ENCODE results near the gene SLC25A11.

Gene SLC25A11

GRCh38 chr17:4941319-4941610, 1.4 kb upstream of the SLC25A11 start:
- Histone ChIP-seq H3K36me3 (replicated peaks; ENCODE audit: low read depth, low read length) (peaks cover 48% of the 10 kb centered on the region), H3K4me3 (ENCODE audit: low read length) (peak overlapping the region; percentile 98)

DNA sequence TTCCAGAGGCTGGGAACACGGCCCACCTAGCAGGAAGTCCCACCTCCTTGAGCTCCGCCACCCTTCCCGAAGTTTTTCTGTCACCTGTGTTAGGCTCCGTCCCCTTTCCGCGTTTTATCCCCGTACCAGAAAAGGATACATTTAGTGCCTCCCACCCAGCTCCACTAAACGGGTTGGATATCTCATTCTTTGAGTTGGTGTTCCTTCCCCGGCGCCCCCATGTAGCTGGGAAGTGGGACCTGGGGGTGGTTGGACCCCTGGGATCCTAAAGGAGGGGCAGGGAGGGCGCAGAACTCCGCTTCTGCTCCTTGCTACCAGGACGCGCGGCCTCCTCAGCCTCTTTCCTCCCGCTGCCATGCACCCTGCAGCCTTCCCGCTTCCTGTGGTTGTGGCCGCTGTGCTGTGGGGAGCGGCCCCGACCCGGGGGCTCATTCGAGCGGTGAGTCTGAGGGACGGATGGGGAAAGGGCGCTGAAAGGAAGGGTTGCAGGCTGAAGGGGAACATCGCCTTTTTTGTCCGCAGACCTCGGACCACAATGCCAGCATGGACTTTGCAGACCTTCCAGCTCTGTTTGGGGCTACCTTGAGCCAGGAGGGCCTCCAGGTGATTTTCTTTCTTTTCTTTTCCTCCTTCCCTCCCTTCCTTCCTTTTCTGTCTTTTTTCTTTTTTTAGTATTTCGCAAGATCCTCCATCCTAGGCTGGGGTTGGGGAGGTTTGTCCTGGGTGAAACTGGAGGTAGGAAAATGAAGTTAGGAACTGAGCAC, 891 bp upstream of the SLC25A11 start:
- peaks cover 43% of the 10 kb centered on the region for H3K36me3 ChIP-seq (replicated peaks; ENCODE audit: low read depth, low read length)
- H3K27ac ChIP-seq (ENCODE audit: low read length), result peak overlapping the region; percentile 90
- H3K79me2 ChIP-seq (ENCODE audit: low read length), result peaks cover 71% of the 10 kb centered on the region

More at GRCh38 chr17:4941319-4941610, 1.4 kb upstream of the SLC25A11 start:
- Histone ChIP-seq H3K27me3 (ENCODE audit: low read depth, low read length) (no peaks in the 10 kb centered on the region), H3K9ac (ENCODE audit: low read length) (peak overlapping the region; percentile 97), H3K79me2 (ENCODE audit: low read length) (peaks cover 76% of the 10 kb centered on the region), H3K4me2 (ENCODE audit: low read length) (peak overlapping the region; percentile 96), H2AFZ (ENCODE audit: low read depth, low read length) (no peak overlapping the region), H3K9me3 (ENCODE audit: insufficient read depth, low read length) (no peaks in the 10 kb centered on the region), H4K20me1 (ENCODE audit: insufficient read depth, low read length) (peaks cover 23% of the 10 kb centered on the region), H3K27ac (ENCODE audit: low read length) (peak overlapping the region; percentile 90), H3K4me1 (ENCODE audit: low read length) (peaks cover 41% of the 10 kb centered on the region)
- TF ChIP-seq CTCF (IDR thresholded peaks at IDR 0.05; ENCODE audit: low read depth, low read length), result no peak
- no peak for TF ChIP-seq EZH2phosphoT487 (IDR thresholded peaks at IDR 0.05; ENCODE audit: low read depth)

GRCh38 chr17:4939546-4939795, 375 bp downstream of the SLC25A11 start:
- TF ChIP-seq EZH2phosphoT487 (IDR thresholded peaks at IDR 0.05; ENCODE audit: low read depth) (no peak), CTCF (IDR thresholded peaks at IDR 0.05; ENCODE audit: low read depth, low read length) (no peak)

More for the DNA sequence above, 891 bp upstream of the SLC25A11 start:
- Histone ChIP-seq H3K4me1 (ENCODE audit: low read length) (peaks cover 35% of the 10 kb centered on the region), H3K4me2 (ENCODE audit: low read length) (peak overlapping the region; percentile 96), H3K4me3 (ENCODE audit: low read length) (peak overlapping the region; percentile 98), H2AFZ (ENCODE audit: low read depth, low read length) (peak overlapping the region; percentile 18; the same call in 1 of the 2 replicates), H3K9ac (ENCODE audit: low read length) (peak overlapping the region; percentile 97), H3K9me3 (ENCODE audit: insufficient read depth, low read length) (no peaks in the 10 kb centered on the region), H4K20me1 (ENCODE audit: insufficient read depth, low read length) (peaks cover 19% of the 10 kb centered on the region), H3K27me3 (ENCODE audit: low read depth, low read length) (no peaks in the 10 kb centered on the region)
- TF ChIP-seq EZH2phosphoT487 (IDR thresholded peaks at IDR 0.05; ENCODE audit: low read depth) (no peak), CTCF (IDR thresholded peaks at IDR 0.05; ENCODE audit: low read depth, low read length) (no peak)

GRCh38 chr17:4938688-4939545, 929 bp downstream of the SLC25A11 start:
- Histone ChIP-seq H3K27ac (ENCODE audit: low read length) (peak overlapping the region; percentile 90), H3K27me3 (ENCODE audit: low read depth, low read length) (no peaks in the 10 kb centered on the region), H3K9ac (ENCODE audit: low read length) (peak overlapping the region; percentile 97), H3K79me2 (ENCODE audit: low read length) (peaks cover 53% of the 10 kb centered on the region), H3K4me1 (ENCODE audit: low read length) (peaks cover 17% of the 10 kb centered on the region), H4K20me1 (ENCODE audit: insufficient read depth, low read length) (peaks cover 3% of the 10 kb centered on the region; the same call in 1 of the 2 replicates), H3K36me3 (replicated peaks; ENCODE audit: low read depth, low read length) (peaks cover 29% of the 10 kb centered on the region), H2AFZ (ENCODE audit: low read depth, low read length) (no peak overlapping the region), H3K4me3 (ENCODE audit: low read length) (peak overlapping the region; percentile 98), H3K9me3 (ENCODE audit: insufficient read depth, low read length) (no peaks in the 10 kb centered on the region), H3K4me2 (ENCODE audit: low read length) (peak overlapping the region; percentile 99)
- TF ChIP-seq CTCF (IDR thresholded peaks at IDR 0.05; ENCODE audit: low read depth, low read length), result no peak
- TF ChIP-seq EZH2phosphoT487 (IDR thresholded peaks at IDR 0.05; ENCODE audit: low read depth), result no peak

More at GRCh38 chr17:4939546-4939795, 375 bp downstream of the SLC25A11 start:
- Histone ChIP-seq H3K4me1 (ENCODE audit: low read length) (peaks cover 23% of the 10 kb centered on the region), H3K27me3 (ENCODE audit: low read depth, low read length) (no peaks in the 10 kb centered on the region), H3K9ac (ENCODE audit: low read length) (peak overlapping the region; percentile 97), H3K4me2 (ENCODE audit: low read length) (peak overlapping the region; percentile 99), H3K4me3 (ENCODE audit: low read length) (peak overlapping the region; percentile 98), H3K9me3 (ENCODE audit: insufficient read depth, low read length) (no peaks in the 10 kb centered on the region), H4K20me1 (ENCODE audit: insufficient read depth, low read length) (peaks cover 7% of the 10 kb centered on the region), H2AFZ (ENCODE audit: low read depth, low read length) (no peak overlapping the region), H3K79me2 (ENCODE audit: low read length) (peaks cover 58% of the 10 kb centered on the region), H3K36me3 (replicated peaks; ENCODE audit: low read depth, low read length) (peaks cover 32% of the 10 kb centered on the region), H3K27ac (ENCODE audit: low read length) (peak overlapping the region; percentile 90)

Measured in OCI-LY3 (cell line).